Fibroblast of villous mesenchyme (primary cell): ENCODE data around the gene KDELR1. TPM values are rescaled to one million over a fixed set of nuclear protein-coding genes. Genes with fewer than 3 reads are reported as not detected.

Experiments
- DNase-seq: peaks from one replicate; pipeline ENCODE4 v3.0.0-alpha.2; 2010; ENCODE audit warnings: low read depth
- H3K4me3 ChIP-seq: 2 replicates; pipeline ENCODE4 v1.5.1; 2011; ENCODE audit warnings: low read depth, mild to moderate bottlenecking, low read length
- CTCF ChIP-seq: IDR thresholded peaks from 2 replicates; pipeline ENCODE4 v1.5.1; 2012; ENCODE audit warnings: low read depth, mild to moderate bottlenecking, low read length; ENCODE audit not compliant: insufficient read depth
- total RNA-seq: library from RNA; depleted of rRNA; stranded (reverse); fragments of >200 nt; gene quantifications from 2 replicates; pipeline ENCODE4 v1.2.3, GENCODE V29; 2012

Gene KDELR1
- total RNA-seq, 1 donor = 111 TPM

GRCh38 chr19:48398102-48398374, 6.7 kb upstream of the KDELR1 start:
- no peak for TF ChIP-seq CTCF
- DNase-seq = no peak
- H3K4me3 ChIP-seq = peak overlapping the region; percentile 72

- peak overlapping the region; percentile 72 for H3K4me3 ChIP-seq
- no peak for TF ChIP-seq CTCF
- peak; percentile 24 for DNase-seq
Measured at GRCh38 chr19:48397263-48398101, 6.1 kb upstream of the KDELR1 start.

GRCh38 chr19:48396824-48397176, 5.4 kb upstream of the KDELR1 start:
- no peak overlapping the region for H3K4me3 ChIP-seq
- no peak for DNase-seq
- TF ChIP-seq CTCF = no peak

GRCh38 chr19:48396016-48396823, 4.9 kb upstream of the KDELR1 start:
- TF ChIP-seq CTCF = no peak
- DNase-seq = no peak
- no peak overlapping the region for H3K4me3 ChIP-seq

GRCh38 chr19:48395499-48395898, 4.1 kb upstream of the KDELR1 start:
- TF ChIP-seq CTCF = no peak
- no peak overlapping the region for H3K4me3 ChIP-seq
- DNase-seq = no peak

GRCh38 chr19:48395170-48395455, 3.8 kb upstream of the KDELR1 start:
- no peak overlapping the region for H3K4me3 ChIP-seq
- no peak for DNase-seq
- TF ChIP-seq CTCF = no peak
